Tibial artery (tissue), 4 donors: ENCODE measurements around the gene FUT1.
"Not testable (repeated sequence)": the region's sequence is repeated elsewhere in the genome, so short reads cannot be mapped to it uniquely, and the experiment has no call there.

ENCODE experiments used
- DNase-seq, 2 donors: peaks; one replicate each; pipeline ENCODE4 v3.0.0-alpha.2; 2019
- H3K27ac ChIP-seq, 2 donors: fragments of 200-600 bp; sonication (generic) in 1 of 2; 1 replicate in 1 of 2; 2 replicates in 1 of 2; pipeline ENCODE4 v1.5.1; 2018 to 2019; ENCODE audit warnings: mild to moderate bottlenecking in 1 of 2
- H3K27me3 ChIP-seq, 2 donors: fragments of 200-600 bp; sonication (generic) in 1 of 2; one replicate each; pipeline versions ENCODE4 v1.5.1 to v1.6.0; 2016 to 2019
- H3K36me3 ChIP-seq, 3 donors: fragments of 200-600 bp; sonication (generic) in 2 of 3; one replicate each; pipeline ENCODE4 v1.5.1; 2016 to 2019; ENCODE audit warnings: mild to moderate bottlenecking in 2 of 3
- H3K4me1 ChIP-seq, 4 donors: fragments of 200-600 bp; sonication (generic) in 2 of 4; 1 replicate in 3 of 4; 2 replicates in 1 of 4; pipeline ENCODE4 v1.5.1; 2016 to 2019
- H3K4me3 ChIP-seq, 2 donors: fragments of 200-600 bp; sonication (generic) in 1 of 2; 1 replicate in 1 of 2; 2 replicates in 1 of 2; pipeline ENCODE4 v1.5.1; 2018 to 2019; ENCODE audit warnings: mild to moderate bottlenecking in 2 of 2
- H3K9me3 ChIP-seq, 3 donors: fragments of 200-600 bp; sonication (generic) in 1 of 3; one replicate each; pipeline ENCODE4 v1.5.1; 2016 to 2019
- intact Hi-C: fragments of 100-400 bp; cut with DNase I; formaldehyde crosslinking; loops from one replicate; pipeline ENCODE4 v1.15.0; 2023; ENCODE audit warnings: low total_unique reads
- TF ChIP-seq, protein P1 (sequence below), 2 experiments: fragments of 200-600 bp in 1 of 2; fragments of 450-650 bp in 1 of 2; IDR thresholded peaks; one replicate each; pipeline ENCODE4 v1.5.1; 2017 to 2019; ENCODE audit warnings: antibody characterized with exemption in 2 of 2, mild to moderate bottlenecking in 1 of 2, moderate library complexity in 1 of 2

Gene FUT1

DNA sequence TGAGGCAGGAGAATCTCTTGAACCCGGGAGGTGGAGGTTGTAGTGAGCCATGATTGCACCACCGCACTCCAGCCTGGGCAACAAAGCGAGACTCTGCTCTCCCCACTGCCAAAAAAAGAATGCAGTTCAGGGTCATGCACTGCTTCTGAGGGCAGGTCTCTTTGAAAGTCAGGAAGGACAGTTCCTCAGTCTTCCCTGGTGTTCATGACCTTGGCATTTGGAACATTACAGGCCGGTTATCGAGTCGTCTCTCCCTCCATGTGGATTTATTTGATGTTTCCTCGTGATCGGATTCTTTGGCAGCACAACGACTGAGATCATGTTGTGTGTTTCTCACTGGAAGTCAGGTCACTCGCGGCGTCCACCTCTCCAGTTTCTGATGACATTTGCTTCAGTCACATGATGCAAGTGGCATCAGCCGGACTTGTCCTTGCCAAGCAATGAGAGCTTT, 20.1 kb upstream of the FUT1 start:
- H3K4me1 ChIP-seq, result no peaks in the 10 kb centered on the region
- TF ChIP-seq, protein P1, sequence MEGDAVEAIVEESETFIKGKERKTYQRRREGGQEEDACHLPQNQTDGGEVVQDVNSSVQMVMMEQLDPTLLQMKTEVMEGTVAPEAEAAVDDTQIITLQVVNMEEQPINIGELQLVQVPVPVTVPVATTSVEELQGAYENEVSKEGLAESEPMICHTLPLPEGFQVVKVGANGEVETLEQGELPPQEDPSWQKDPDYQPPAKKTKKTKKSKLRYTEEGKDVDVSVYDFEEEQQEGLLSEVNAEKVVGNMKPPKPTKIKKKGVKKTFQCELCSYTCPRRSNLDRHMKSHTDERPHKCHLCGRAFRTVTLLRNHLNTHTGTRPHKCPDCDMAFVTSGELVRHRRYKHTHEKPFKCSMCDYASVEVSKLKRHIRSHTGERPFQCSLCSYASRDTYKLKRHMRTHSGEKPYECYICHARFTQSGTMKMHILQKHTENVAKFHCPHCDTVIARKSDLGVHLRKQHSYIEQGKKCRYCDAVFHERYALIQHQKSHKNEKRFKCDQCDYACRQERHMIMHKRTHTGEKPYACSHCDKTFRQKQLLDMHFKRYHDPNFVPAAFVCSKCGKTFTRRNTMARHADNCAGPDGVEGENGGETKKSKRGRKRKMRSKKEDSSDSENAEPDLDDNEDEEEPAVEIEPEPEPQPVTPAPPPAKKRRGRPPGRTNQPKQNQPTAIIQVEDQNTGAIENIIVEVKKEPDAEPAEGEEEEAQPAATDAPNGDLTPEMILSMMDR (IDR thresholded peaks at IDR 0.05), result no peak
- intact Hi-C loops, result no loop called here
- H3K9me3 ChIP-seq, result no peaks in the 10 kb centered on the region
- H3K27me3 ChIP-seq, result peaks cover 0 to 21% of the 10 kb centered on the region in 2 donors
- H3K27ac ChIP-seq, result no peak overlapping the region
- DNase-seq, result peak in 1 of 2 donors; percentile 37
- H3K36me3 ChIP-seq, result no peaks in the 10 kb centered on the region
- no peak overlapping the region for H3K4me3 ChIP-seq

DNA sequence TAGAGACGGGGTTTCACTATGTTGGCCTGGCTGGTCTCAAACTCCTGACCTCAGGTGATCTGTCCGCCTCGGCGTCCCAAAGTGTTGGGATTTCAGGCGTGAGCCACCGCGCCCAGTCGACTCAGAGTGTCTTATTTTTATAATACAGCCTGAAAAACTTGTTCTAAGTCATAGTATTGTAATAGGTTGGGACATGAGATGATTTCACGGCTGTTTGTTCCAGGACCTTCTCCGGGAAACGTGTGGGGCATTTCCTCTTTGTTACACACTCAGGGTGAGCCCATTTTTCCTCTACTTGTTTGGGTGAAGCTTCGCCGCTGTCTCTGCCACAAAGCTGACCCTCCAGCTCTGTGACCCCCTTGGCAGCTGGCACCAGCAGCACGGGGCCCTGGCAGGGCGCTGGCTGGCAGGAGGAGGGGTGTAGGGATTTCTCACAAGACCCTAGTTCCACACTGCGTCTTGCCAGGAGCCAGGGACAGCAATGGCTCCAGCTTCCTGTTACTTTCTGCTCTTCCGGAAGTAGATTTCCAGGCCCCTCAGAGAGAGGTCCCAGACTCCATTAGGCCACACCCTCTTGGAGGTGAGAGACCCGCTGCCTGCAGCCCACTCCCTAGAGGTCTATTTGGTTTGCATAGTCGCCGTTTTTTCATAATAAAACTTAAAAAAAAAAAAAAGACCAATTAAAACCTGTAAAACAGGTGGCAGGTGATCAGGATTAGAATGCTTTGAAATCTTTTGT, 18.5 kb upstream of the FUT1 start:
- Histone ChIP-seq H3K36me3 (no peaks in the 10 kb centered on the region), H3K27ac (no peak overlapping the region), H3K4me3 (no peak overlapping the region), H3K4me1 (no peaks in the 10 kb centered on the region), H3K27me3 (peaks cover 0 to 24% of the 10 kb centered on the region in 2 donors), H3K9me3 (no peaks in the 10 kb centered on the region)
- intact Hi-C loops, result loop anchor here (2.0 kb wide), 1 partner anchor 74 kb away; no protein-coding TSS in a partner anchor
- no peak for DNase-seq
- TF ChIP-seq, protein P1 (IDR thresholded peaks at IDR 0.05), result no peak

DNA sequence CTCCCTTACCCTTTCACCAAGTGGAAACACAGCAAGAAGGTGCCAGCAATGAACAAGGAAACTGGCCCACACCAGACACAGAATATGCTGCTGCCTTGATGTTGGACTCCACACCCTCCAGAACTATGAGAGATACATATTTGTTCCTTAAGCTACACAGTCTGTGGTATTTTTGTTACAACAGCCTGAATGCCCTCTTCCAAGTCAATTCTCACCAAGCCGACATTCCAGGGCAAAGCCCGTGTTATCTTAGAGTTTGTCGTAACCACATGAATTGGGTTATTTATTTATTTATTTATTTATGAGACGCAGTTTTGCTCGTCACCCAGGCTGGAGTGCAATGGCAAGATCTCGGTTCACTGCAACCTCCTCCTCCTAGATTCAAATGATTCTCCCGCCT, 17.8 kb upstream of the FUT1 start:
- Histone ChIP-seq H3K27me3 (peaks cover 0 to 30% of the 10 kb centered on the region in 2 donors), H3K4me3 (no peak overlapping the region), H3K27ac (no peak overlapping the region), H3K4me1 (no peaks in the 10 kb centered on the region), H3K36me3 (no peaks in the 10 kb centered on the region), H3K9me3 (no peaks in the 10 kb centered on the region)
- TF ChIP-seq, protein P1 (IDR thresholded peaks at IDR 0.05), result no peak
- intact Hi-C loops, result loop anchor here (2.0 kb wide), 1 partner anchor 73 kb away; no protein-coding TSS in a partner anchor
- no peak for DNase-seq

DNA sequence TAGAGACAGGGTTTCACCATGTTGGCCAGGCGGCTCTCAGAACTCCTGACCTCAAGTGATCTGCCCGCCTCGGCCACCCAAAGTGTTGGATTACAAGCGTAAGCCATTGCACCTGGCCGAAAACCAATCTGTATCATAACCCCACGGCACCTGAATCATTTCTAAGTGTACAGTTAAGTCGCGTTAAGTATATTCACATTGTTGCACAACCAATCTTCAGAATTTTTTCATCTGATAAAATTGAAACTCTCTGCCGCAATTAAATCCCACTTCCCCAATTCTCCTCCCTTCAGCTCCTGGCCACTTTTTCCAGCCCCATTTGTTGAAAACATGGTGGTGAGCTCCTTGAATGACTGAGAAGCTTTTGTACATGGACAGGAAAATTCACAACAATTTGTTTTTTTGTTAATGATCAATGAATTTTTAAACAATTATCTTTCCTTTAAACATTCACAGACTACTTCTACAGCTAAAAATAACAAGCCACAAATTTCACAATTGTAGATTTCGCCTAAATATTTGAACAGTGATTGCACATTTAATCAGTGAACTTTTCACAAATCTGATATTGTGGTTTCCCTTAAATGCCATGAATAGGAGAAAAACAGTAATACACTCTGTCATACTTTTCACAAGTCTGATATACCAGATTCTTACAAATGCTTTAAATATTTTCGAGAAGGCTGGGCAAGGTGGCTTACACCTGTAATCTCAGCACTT, 16.7 kb upstream of the FUT1 start:
- Histone ChIP-seq H3K9me3 (no peaks in the 10 kb centered on the region), H3K27ac (no peak overlapping the region), H3K27me3 (peaks cover 0 to 39% of the 10 kb centered on the region in 2 donors), H3K4me1 (no peaks in the 10 kb centered on the region), H3K4me3 (no peak overlapping the region), H3K36me3 (no peaks in the 10 kb centered on the region)
- no peak for DNase-seq
- intact Hi-C loops, result no loop called here
- TF ChIP-seq, protein P1 (IDR thresholded peaks at IDR 0.05), result no peak

DNA sequence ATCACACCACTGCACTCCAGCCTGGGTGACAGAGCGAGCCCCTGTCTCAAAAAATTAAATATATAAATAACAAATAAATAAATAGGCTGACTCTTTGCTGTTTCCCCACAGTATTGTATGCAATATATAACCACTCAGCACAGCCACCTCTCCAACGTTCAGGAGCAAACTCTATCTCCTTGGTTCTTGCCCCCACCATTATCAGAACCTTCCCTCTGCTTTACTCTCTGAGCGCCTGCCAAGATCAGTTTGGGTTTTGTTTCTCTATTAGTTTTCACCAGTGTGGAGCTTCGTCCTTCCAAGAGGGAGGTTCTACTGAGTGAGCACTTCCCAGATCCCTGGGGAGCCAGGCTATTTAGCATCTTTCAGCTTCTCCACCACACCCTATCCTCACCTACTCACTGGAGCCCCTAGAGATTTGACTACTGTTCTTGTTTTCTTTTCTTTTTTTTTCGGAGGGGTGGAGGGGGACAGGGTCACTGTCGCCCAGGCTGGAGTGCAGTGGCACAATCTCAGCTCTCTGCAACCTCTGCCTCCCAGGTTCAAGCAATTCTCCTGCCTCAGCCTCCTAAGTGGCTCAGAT, 15.8 kb upstream of the FUT1 start:
- intact Hi-C loops, DNase-seq, H3K27ac ChIP-seq: not testable (repeated sequence)

DNA sequence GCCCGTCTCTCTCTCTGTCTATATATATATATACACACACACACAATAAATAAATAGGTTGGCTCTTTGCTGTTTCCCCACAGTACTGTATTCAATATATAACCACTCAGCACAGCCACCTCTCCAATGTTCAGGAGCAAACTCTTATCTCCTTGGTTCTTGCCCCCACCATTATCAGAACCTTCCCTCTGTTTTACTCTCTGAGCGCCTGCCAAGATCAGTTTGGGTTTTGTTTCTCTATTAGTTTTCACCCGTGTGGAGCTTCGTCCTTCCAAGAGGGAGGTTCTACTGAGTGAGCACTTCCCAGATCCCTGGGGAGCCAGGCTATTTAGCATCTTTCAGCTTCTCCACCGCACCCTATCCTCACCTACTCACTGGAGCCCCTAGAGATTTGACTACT, 13.4 kb upstream of the FUT1 start:
- intact Hi-C loops, H3K4me1 ChIP-seq, H3K36me3 ChIP-seq, DNase-seq, H3K9me3 ChIP-seq, H3K27ac ChIP-seq, H3K4me3 ChIP-seq: not testable (repeated sequence)
- peaks cover 0 to 52% of the 10 kb centered on the region in 2 donors for H3K27me3 ChIP-seq

More for the DNA sequence above, 15.8 kb upstream of the FUT1 start:
- peaks cover 0 to 46% of the 10 kb centered on the region in 2 donors for H3K27me3 ChIP-seq
- H3K4me3 ChIP-seq, H3K4me1 ChIP-seq, H3K36me3 ChIP-seq, H3K9me3 ChIP-seq: not testable (repeated sequence)
